Chondrocyte (in vitro differentiated cells): ENCODE measurements around the gene CLMN. TPM values are rescaled to one million over a fixed set of nuclear protein-coding genes. Genes with fewer than 3 reads are reported as not detected.

ENCODE experiments used
- DNase-seq: peaks from one replicate; pipeline ENCODE4 v3.0.0; 2021; ENCODE audit warnings: mixed read lengths, low spot score
- H3K27ac Mint-ChIP-seq: one replicate; pipeline ENCODE4 v1.8.0; 2021; ENCODE audit warnings: mild to moderate bottlenecking, moderate library complexity, mixed read lengths; ENCODE audit not compliant: unreplicated experiment
- H3K27me3 Mint-ChIP-seq: 2 replicates; pipeline ENCODE4 v1.8.0; 2021; ENCODE audit warnings: low read depth, mixed read lengths
- H3K36me3 Mint-ChIP-seq: 2 replicates; pipeline ENCODE4 v1.8.0; 2021; ENCODE audit warnings: low read depth, mixed read lengths
- H3K4me1 Mint-ChIP-seq: 2 replicates; pipeline ENCODE4 v1.8.0; 2021; ENCODE audit warnings: low read depth, mild to moderate bottlenecking, mixed read lengths
- H3K4me3 Mint-ChIP-seq: one replicate; pipeline ENCODE4 v1.8.0; 2021; ENCODE audit warnings: mild to moderate bottlenecking, moderate library complexity, mixed read lengths; ENCODE audit not compliant: unreplicated experiment
- H3K9me3 Mint-ChIP-seq: 2 replicates; pipeline ENCODE4 v1.8.0; 2021; ENCODE audit warnings: low read depth, mixed read lengths
- total RNA-seq: library from RNA; stranded (reverse); gene quantifications from 3 replicates; pipeline ENCODE4 v1.2.1, GENCODE V29; 2021
- TF ChIP-seq, protein P1 (sequence below): fragments of 200-600 bp; sonication (generic); IDR thresholded peaks from 2 replicates; pipeline ENCODE4 v1.5.0; 2021; ENCODE audit warnings: antibody characterized with exemption, mild to moderate bottlenecking, moderate library complexity

The CLMN gene
- total RNA-seq, 1 donor from 2014 or later: 7.3 TPM

- Mint-ChIP-seq H3K4me1 (peaks cover 59% of the 10 kb centered on the region), H3K36me3 (no peaks in the 10 kb centered on the region), H3K27ac (peak overlapping the region; percentile 93), H3K9me3 (peaks cover 3% of the 10 kb centered on the region), H3K4me3 (peak overlapping the region; percentile 4), H3K27me3 (no peaks in the 10 kb centered on the region)
- TF ChIP-seq, protein P1, sequence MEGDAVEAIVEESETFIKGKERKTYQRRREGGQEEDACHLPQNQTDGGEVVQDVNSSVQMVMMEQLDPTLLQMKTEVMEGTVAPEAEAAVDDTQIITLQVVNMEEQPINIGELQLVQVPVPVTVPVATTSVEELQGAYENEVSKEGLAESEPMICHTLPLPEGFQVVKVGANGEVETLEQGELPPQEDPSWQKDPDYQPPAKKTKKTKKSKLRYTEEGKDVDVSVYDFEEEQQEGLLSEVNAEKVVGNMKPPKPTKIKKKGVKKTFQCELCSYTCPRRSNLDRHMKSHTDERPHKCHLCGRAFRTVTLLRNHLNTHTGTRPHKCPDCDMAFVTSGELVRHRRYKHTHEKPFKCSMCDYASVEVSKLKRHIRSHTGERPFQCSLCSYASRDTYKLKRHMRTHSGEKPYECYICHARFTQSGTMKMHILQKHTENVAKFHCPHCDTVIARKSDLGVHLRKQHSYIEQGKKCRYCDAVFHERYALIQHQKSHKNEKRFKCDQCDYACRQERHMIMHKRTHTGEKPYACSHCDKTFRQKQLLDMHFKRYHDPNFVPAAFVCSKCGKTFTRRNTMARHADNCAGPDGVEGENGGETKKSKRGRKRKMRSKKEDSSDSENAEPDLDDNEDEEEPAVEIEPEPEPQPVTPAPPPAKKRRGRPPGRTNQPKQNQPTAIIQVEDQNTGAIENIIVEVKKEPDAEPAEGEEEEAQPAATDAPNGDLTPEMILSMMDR: no peak
- no peak for DNase-seq
Observed at GRCh38 chr14:95226801-95227200, 92.9 kb downstream of the CLMN start.

- DNase-seq: no peak
- TF ChIP-seq, protein P1: no peak
- Mint-ChIP-seq H3K9me3 (peaks cover 3% of the 10 kb centered on the region), H3K36me3 (no peaks in the 10 kb centered on the region), H3K27me3 (no peaks in the 10 kb centered on the region), H3K4me1 (peaks cover 73% of the 10 kb centered on the region), H3K4me3 (no peak overlapping the region), H3K27ac (no peak overlapping the region)
Observed at GRCh38 chr14:95225251-95225887, 94.3 kb downstream of the CLMN start.

DNA sequence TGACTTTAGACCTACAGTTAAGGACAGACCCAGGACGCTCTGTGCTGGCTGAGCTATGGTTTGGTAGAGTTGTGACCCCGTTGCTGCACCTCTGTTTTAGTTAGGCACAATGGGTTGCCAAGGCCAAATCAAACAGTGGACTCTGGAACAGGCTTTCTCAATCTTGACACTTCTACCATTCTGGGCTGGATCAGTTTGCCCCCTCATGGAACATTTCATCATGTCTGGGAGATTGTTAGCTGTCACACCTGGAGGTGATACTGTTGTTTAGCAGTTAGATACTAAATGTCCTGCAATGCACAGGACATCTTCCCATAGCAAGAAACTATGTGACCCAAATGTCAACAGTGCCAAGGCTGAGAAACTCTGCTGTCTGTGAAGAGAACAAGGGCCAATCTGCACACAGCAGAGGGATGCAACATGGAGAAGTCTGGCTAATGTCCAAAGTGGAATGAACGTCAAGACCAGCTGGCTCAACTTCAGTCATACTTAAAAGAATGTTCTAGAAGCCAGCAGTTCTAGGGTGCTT, 96.8 kb downstream of the CLMN start:
- Mint-ChIP-seq H3K4me1 (peaks cover 56% of the 10 kb centered on the region), H3K36me3 (no peaks in the 10 kb centered on the region), H3K9me3 (peaks cover 3% of the 10 kb centered on the region), H3K27me3 (no peaks in the 10 kb centered on the region), H3K27ac (peak overlapping the region; percentile 71), H3K4me3 (no peak overlapping the region)
- DNase-seq: no peak
- TF ChIP-seq, protein P1: no peak

DNA sequence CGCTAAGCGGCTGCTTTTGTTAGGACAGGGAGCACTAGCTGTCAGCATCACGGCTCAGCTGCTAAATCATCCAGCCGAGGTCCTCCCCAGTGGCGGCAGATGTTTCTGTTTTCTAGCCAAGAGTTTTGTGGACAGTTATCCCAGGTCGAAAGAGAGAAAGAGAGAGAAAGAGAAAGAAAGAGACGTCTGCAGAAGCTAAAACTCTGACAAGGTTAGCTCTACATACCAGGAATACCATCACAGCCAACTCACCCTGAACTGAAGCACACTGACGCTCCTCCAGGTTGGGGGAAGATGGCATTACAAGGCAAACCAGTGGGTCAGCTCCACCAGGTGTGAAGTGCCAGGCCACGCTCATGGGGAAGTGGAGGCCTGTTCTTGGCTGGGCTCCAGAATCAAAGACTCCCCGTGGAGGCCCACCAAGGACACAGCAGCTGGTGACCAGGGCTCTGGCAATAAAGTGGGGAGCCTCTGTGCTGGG, 97.5 kb downstream of the CLMN start:
- Mint-ChIP-seq H3K36me3 (no peaks in the 10 kb centered on the region), H3K27me3 (no peaks in the 10 kb centered on the region), H3K4me1 (peaks cover 48% of the 10 kb centered on the region), H3K9me3 (peaks cover 3% of the 10 kb centered on the region), H3K4me3 (peak overlapping the region; percentile 23), H3K27ac (peak overlapping the region; percentile 73)
- no peak for DNase-seq
- TF ChIP-seq, protein P1: no peak

DNA sequence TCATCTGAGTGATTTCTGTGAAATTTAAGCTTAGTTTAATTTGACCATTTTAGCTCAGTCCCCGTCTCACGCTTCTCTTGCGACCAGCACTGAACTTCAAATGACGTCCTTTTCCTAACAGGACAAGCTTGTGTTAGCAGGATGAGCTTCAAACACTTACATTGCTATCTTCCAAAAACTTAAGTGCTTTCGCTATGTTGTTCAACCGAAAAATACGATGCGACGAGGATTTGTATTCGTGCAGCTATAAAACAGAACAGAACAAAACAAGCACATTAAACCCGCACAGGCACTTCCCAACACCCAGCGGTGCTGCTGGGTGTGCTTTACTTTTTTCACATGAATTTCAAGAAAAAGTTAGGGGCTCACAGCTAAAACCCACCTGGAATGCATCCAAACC, 98.2 kb downstream of the CLMN start:
- Mint-ChIP-seq H3K27ac (peak overlapping the region; percentile 91), H3K4me1 (peaks cover 41% of the 10 kb centered on the region), H3K27me3 (no peaks in the 10 kb centered on the region)

More for the DNA sequence above, 98.2 kb downstream of the CLMN start:
- DNase-seq: no peak
- H3K36me3 Mint-ChIP-seq: no peaks in the 10 kb centered on the region
- TF ChIP-seq, protein P1: no peak
- no peak overlapping the region for H3K4me3 Mint-ChIP-seq
- H3K9me3 Mint-ChIP-seq: peaks cover 3% of the 10 kb centered on the region
